Measurements from ENCODE around the gene XPNPEP3.

- TF ChIP-seq CTCF (optimal IDR thresholded peaks at IDR 0.05 in 1 of 3, IDR thresholded peaks at IDR 0.05 in 1 of 3, conservative IDR thresholded peaks at IDR 0.05 in 1 of 3; ENCODE audit: extremely low read depth in 1 of 3, insufficient read depth in 2 of 3, low read length in 3 of 3) (no peak), EZH2 (IDR thresholded peaks at IDR 0.05; ENCODE audit: low read length) (no peak)
Observed at GRCh38 chr22:40953471-40953870, 96.5 kb downstream of the XPNPEP3 start.

All from keratinocyte (primary cell).